Erythroblast (primary cell): ENCODE results near the gene VPS52.

Source experiments
- GATA1 ChIP-seq: IDR thresholded peaks from 2 replicates; pipeline ENCODE4 v1.6.1; 2011; ENCODE audit warnings: low read depth, mild to moderate bottlenecking, control low read depth, low read length, moderate library complexity
- POLR2A ChIP-seq: IDR thresholded peaks from 2 replicates; pipeline ENCODE4 v1.6.1; 2011; ENCODE audit warnings: mild to moderate bottlenecking, low read length

- TF ChIP-seq POLR2A (no peak), GATA1 (no peak)
Measured at GRCh38 chr6:33319939-33320314, 48.3 kb upstream of the VPS52 start.
